CD4-positive, alpha-beta T cell treated with Interleukin-10 for 1 hour (primary cell): ENCODE results near the gene SETDB2.
A peak's percentile ranks its signal among the peaks of the same experiment; 100 is the strongest.

Experiments used
- DNase-seq: peaks from one replicate; pipeline ENCODE4 v3.0.0-alpha.2; 2020

Gene SETDB2

DNA sequence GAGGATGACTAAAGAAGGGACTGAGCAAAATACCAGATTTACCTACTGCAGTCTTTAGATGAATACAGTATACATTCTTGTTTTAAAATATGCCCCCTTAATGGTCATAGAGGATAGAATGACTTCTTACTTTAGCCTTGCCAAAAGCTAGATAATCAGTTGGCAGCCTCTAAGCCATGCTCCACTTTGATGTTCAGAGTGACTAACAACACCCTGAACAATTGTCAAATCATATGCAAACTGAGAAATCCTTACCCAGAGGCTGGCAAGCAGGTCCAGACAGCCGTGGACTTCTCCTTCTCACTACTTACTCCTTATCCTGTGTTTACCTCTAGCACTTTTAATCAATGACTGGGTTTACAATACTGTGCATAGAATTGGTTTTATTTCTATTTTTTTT, 28.1 kb downstream of the SETDB2 start:
- DNase-seq, result no peak

DNA sequence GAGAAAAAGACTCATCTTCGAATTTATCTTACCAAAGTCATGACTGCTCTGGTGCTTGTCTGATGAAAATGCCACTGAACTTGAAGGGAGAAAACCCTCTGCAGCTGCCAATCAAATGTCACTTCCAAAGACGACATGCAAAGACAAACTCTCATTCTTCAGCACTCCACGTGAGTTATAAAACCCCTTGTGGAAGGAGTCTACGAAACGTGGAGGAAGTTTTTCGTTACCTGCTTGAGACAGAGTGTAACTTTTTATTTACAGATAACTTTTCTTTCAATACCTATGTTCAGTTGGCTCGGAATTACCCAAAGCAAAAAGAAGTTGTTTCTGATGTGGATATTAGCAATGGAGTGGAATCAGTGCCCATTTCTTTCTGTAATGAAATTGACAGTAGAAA, 32.5 kb downstream of the SETDB2 start:
- no peak for DNase-seq

DNA sequence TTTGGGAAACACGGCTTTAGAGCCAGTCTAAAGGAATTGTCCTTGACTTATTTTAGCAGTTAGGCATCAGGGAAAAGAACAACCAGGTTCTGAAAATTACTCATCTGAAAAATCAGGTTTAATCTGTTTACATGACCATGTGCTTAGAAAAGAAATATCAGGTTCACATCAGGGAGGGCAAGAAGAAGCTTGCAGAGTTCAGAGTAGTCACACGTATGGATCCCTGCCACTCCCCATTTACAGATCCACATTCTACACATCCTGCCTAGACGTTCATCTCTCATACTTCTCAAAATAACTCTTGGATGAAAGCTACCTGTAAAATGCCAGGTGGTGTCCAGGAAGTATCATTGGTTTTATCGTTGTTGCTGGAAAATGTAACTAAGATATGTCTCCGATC, 37.7 kb downstream of the SETDB2 start:
- DNase-seq, result no peak

DNA sequence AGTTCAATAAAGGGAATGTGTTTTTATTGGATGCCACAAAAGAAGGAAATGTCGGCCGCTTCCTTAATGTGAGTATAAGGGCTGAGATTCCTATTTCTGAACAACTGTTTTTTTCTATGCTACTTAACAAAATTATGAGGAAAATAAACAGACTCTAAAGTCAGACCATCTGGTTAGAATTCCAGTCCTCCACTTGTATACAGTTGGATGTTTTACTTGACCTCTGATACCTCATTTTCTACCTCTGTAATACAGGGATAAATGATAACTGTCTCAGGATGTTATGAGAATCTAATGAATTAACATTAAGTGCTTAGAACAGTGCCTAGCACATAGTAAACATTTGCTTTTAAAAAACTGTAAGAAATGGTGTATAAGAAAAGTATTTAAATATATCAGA, 44.5 kb downstream of the SETDB2 start:
- no peak for DNase-seq

DNA sequence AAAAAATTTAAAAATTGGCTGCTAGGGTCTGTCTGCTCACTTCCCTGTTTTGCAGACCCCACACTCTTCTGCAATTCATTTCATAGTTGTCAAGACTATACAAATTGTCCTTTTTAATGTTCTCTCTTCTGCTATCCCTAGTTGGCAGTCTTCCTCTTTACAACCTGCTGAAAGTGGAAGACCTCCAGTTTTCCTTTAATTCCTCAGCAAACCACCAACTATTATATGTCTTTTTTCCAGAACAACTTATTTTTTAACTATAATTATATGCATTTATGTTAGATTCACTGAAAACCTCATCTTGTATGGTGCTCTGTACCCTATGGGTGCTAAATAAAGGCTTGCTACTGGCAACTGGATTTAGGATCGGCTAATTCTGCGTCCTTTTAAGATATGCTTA, 50.6 kb downstream of the SETDB2 start:
- DNase-seq, result no peak

DNA sequence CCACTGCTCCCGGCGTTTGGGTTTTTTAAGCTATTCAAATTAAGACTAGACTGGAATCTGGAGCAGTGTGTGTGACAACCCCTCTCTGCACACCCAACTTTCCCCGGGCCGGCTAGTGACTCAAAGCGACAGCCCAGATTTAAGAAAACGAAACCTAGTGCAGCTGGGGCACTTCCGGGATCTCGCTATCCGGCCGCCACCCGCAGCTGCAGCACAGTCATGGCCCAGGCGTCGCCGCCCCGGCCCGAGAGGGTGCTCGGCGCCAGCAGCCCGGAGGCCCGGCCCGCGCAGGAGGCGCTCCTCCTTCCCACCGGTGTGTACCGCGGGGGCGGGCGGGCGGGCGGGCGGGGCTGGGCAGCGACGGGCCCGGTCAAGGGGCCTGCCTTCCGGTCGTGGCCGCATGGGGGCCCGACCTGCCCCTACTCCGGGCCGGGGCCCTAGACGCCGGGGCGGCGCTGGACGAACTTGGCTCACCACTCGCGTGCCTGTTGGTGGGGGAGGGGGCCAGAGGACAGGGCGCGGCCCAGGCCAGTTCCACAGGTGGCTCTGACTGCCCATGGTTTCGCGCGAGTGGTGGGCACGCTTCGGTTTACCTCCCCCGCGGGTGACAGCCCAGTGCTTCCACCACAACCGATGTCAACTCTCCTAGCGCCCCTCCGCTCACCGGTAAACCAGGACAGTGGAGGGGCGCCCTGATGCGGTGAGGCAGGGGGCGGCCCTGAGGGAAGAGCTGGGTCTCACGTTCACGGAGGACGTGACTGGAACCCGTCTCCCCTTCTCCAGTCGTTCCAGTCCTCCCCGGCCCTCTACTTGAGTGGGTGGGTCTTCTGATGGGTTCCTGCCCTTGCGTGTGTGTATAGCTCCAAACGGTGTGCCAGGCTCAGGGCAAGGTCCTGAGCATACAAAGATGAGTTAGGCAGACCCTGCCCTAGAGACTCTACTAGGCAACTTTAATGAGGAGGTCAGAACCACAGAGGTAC, 52.0 kb downstream of the SETDB2 start, which contains the start of gene PHF11:
TSS of gene PHF11 (plus strand) at position 171 of the 980 bp plus-strand sequence. CDS start at position 220, 49 bp downstream.
- DNase-seq, result peak; percentile 90

DNA sequence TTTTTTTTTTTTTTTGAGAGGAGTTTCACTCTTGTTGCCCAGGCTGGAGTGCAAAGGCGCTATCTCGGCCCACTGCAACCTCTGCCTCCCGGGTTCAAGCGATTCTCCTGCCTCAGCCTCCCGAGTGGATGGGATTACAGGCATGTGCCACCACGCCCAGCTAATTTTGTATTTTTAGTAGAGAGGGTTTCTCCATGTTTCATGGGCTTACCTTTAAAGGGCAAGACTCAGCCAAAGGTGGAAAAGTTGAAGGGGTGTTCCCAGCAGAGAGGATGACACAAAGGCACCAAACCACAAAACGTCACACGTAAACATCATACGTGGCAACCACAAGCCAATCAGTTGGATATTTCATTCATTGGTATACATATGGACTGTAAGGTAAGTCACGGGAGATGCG, 52.8 kb downstream of the SETDB2 start:
- peak; percentile 82 for DNase-seq

DNA sequence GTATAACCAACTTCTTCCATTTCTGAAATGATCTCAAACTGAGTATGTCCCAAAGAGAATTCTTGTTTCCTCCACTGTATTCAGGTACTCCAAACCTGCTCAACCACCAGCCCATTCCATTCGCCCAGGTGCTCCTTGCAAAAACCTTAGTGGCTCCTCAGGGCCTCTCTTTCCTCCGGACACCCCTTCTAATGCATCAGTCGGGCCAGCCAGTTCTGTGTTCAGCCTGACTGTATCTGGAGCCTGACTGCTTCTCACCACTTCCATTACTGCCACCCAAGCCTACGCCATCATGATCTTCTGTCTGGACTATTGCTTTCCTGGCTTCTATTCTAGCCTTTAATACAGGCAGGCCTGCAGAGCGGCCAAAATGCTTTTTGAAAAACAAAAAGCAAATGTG, 53.2 kb downstream of the SETDB2 start:
- DNase-seq, result no peak

DNA sequence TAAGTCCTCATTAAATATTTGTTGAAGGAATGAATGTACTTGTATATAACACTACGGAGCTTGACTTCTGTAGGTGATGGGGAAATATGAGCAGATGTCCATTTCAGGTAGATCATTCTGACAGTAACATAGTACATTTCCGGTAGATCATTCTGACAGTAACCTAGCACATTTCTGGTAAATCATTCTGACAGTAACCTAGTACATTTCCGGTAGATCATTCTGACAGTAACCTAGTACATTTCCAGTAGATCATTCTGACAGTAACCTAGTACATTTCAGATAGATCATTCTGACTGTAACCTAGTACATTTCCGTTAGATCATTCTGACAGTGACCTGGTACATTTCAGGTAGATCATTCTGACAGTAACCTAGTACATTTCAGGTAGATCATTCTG, 54.1 kb downstream of the SETDB2 start:
- DNase-seq, result peak; percentile 70

DNA sequence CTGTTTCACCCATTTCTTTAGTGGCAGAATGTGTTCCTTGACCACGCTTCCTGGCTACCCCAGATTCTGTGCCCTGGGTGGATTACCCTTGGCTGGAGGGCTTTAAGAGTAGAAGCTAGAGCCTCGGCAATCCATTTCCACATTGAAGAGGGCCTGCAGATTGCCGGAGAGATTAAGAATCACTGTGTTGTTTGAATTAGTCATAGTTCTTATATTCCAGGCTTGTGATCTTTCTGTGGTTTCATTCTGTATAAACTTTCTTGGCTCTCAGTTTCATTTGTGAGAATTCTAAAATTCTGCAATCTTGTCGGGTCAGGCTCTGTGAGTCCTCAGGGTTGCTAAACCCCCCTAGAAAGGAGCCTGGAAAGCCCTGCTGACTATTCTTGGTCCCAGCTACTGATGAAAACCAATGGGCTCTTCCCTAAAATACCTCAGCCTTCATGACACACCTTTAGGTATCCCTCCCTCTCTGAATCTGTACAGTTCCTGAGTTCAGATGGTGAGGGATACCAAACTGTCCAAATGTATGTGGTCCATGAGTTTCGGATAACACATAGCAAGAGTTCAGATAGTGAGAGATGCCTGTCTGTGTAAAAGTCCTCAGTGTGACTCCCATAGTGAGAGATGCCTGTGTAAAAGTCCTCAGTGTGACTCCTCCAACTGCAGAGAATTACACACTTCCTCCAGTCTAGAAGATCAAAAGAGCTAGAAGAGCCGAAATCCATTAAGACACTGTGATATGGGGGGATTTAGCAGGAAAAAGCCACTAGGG, 56.0 kb downstream of the SETDB2 start:
- DNase-seq, result peak; percentile 33

DNA sequence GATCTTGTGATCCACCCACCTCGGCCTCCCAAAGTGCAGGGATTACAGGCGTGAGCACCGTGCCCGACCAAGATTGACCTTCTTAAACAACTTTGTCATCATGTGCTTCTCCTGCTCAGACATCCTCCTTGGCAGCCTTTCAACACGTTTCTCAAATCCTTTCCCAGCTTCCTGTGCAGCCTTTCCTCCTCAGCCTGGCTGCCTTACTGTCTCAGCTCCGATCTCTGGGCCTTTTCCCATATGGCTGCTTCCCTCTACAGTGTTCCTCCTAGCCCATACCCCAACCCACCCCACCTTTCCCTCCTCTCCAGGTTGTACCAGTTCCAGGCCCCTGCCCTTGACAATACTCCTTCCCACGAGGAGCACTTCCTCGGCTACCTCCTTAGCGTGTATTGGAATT, 58.9 kb downstream of the SETDB2 start:
- DNase-seq, result no peak

DNA sequence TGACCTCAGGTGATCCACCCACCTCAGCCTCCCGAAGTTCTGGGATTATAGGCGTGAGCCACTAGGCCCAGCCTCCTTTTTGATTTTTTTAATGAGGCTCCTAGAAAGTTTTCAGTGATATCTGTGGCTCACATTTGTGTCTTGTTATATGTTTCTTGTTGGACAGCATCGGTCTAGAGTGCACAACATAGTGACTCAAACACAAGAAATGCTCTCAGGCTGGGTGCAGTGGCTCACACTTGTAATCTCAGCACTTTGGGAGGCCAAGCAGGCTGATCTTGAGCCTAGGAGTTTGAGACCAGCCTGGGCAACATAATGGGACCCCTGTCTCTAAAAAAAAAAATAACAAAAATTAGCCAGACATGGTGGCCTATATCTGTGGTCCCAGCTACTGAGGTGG, 59.9 kb downstream of the SETDB2 start:
- DNase-seq, result no peak

DNA sequence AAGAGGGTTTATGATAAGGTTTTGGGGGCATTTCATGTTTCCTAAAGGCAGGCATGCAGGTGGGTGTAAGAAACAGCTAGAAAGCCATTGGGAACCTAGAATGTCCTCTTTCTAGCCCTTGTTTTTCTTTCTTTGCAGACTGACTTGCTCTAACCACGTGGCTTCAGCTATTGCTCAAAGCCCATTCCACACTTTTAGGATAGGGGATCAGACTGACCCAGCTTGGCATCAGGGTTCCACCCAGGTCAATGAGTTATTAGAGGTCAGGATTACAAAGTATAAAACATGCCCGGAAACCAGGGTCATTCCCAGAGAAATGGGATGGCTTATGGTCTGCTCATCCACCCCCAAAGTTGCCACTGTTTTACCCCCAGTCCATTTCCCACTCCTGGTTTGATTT, 68.5 kb downstream of the SETDB2 start:
- no peak for DNase-seq

DNA sequence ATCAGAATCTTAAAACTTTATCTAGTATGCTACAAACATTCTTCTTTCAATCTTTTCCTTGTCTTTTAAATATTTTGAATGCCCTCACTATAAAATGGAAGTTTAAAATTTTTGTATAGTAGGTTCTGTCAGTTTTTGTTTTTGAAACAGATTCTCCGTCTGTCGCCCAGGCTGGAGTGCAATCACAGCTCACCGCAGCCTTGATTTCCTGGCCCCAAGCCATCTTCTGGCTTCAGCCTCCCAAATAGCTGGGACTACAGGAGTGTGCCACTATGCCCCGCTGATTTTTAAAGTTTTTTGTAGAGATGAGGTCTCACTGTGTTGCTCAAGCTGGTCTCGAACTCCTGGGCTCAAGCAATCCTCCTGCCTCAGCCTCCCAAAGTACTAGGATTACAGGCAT, 72.4 kb downstream of the SETDB2 start:
- DNase-seq, result no peak

DNA sequence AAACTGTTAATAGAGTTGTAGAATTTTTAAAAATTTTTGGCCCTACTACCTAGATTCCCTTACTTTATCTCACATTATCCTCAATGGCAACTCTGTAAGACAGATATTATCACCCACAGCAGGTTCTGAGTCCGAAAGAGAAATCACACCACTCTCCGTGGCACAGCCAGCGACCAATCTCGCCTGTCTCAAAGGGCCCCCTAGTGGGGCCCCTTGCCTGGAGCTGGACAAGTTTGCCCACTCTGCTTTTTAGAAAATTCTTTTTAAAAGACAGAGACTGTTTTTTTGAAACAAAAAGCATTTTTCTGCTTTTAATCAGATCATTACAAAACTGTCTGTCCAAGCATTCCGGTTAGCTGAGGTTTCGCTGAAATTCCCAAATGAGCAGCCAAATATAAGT, 73.4 kb downstream of the SETDB2 start:
- DNase-seq, result peak; percentile 19

DNA sequence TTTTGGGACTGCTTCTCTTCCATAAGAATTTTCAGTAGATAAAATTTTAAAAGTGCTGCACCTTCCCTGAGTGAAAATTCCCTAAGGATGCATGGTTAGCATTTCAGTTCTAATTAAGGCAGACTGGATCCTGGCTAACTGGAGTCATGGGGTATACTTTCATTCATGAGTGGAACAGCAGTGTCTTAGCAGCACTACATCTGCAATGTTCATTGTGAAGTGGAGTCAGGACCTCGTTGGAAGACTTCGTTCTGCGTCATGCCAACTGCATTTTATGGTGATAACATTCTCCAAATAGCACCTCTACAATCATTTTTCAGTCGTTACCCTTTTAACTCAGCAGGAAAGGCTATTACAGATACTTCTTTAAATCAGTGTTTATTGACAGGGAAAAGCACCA, 77.2 kb downstream of the SETDB2 start:
- no peak for DNase-seq

DNA sequence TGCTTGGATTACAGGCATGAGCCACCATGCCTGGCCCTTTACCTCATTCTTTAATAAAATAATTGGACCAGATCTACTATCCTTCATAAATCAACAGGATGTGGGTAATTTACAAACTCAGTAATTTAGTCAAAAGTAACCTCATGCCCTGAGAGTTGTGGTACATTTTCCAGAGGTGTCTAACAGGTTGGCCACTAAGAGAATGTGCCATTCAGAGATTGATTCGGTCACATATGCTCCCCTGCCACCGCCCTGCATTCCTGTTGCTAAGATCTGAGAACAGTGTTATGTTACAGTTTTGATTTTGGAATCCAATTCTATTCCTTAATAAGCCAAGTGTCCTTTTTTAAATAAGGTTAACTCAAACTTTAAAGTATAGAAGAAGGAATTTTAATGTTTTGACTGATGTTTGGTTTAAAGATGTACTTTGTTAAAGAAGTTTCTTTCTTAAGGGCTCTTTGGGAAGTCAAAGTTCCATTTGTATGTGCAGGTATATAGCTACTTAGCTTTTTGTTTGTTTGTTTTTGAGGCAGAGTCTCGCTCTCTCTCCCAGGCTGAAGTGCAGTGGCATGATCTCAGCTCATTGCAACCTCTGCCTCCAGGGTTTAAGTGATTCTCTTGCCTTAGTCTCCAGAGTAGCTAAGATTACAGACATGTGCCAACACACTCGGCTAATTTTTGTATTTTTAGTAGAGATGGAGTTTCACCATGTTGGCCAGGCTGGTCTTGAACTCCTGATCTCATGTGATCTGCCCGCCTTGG, 80.8 kb downstream of the SETDB2 start:
- DNase-seq, result no peak

DNA sequence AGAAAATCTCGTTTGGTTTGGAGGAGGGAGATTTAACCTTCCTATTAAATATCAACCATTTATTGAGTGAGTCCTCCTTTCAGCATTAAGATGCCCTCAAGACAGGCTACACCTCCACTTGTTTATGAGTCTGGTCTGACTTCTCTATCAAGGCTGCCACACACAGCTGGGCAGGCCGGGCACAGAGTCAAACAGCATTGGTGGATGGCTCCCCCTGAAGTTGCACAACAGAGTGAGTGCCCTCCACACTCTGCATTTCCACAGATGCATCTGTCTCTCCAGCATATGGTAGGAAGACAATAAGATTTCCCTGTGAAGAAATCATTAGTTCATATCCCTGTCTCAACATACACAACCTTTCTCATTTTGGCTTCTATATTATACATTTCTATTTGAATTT, 83.0 kb downstream of the SETDB2 start:
- DNase-seq, result no peak

DNA sequence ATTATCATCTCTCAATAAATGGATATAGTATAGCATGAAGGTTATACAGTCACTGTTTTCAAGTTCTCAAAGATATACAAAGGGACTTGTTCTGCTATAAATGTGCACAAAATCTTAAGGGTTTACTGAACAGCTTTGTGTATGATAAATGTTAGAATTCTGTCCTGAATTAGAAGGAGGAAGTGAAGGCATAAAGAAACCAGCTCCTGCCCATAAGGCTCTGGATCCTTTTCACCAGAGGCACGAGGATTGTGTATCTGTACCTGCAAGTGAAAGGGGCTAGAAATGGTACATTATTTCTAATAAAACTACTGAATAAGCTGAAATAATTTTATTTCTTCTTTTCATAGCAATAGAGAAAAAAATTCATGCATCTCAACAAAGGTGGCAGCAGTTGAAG, 84.1 kb downstream of the SETDB2 start:
- DNase-seq, result no peak

DNA sequence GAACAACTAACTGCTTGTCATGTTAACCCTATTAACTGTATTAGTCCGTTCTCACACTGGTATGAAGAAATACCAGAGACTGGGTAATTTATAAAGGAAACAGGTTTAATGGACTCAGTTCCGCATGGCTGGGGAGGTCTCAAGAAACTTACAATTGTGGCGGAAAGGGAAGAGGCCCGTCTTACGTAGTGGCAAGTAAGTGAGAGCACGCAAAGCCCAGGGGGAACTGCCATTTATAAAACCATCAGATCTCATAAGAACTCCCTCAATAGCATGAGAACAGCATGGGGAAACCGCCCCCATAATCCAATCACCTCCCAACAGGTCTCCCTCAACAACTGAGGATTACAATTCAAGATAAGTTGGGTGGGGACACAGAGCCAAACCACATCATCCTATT, 86.4 kb downstream of the SETDB2 start:
- DNase-seq, result no peak

DNA sequence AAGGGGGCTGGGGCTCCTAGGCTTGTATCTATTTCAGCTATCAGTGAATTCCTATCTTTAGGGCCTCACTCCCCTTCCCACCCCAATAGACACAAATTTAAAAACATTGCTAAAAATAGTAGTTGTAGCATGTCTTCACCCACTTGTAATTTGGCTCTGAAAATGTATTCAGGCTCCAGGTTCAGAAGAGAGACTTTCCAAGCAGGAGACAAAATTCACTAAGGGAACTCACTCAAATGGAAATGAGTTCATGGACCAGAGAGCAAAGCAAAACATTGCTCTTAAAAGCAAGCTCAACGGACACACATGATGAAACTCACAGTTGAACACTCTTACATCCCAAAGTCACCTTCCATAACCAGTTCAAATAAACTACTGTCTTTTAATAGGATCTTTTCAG, 88.5 kb downstream of the SETDB2 start:
- DNase-seq, result no peak

DNA sequence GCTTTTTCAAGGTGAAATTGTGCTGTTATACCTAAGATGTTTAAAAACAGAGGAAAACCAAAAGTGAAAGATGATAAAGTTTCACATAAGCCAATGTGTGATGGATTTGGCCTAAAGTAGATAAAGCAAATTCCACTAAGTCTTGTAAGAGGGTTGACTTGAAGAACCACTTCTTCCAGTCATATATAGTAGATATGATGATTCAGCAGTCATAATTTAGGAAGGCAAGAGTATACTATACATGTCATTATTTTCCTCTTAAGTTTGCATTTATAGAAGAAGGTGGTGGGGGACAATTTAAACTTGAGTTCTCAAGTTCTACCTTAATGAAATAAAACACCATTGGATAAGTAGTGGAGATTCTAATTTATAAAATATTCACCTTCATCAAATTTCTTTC, 88.9 kb downstream of the SETDB2 start:
- DNase-seq, result no peak

DNA sequence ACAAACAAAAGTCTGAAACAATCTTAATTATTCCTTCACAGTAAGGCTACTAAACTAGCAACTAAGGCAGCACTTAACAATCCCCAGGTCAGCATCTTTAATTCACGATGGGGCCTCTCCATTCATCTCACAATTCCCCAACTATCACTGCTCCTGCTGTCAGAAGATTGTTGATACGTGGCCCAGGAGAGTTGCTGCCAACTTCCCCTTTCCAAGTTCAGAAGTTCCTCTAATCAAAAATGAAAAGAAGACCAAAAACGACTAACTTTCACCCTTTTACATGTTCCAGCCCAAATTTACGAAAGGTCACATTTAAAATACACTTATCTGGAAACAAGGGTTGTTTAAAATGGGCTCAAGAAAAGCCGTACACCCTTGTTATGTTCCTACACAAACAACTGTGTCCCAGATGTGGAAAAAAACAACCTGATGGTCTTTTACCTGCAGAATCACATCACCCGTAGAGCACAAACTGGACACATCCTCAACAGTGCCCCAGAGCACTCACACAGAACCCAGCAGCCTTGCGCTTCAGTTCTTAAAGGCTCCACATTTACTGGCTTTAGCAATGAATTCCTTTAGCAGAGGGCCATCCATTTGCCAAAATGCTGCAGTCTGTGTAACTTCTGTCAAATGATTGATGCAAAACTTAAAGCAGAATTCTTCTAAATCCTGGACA, 89.7 kb downstream of the SETDB2 start:
- no peak for DNase-seq
